Stimulated activated CD8-positive, alpha-beta memory T cell treated with anti-CD3 and anti-CD28 coated beads, Interleukin-4, amount 100 ng/mL, for 1 hour (primary cell): Measurements from ENCODE around the gene OCA2.
"Not testable (repeated sequence)": the region's sequence is repeated elsewhere in the genome, so short reads cannot be mapped to it uniquely, and the experiment has no call there.

Experiments
- DNase-seq, 2 donors: peaks; one replicate each; pipeline ENCODE4 v3.0.0-alpha.2; 2020; ENCODE audit warnings: low read depth in 2 of 2, low spot score in 1 of 2

OCA2 gene

GRCh38 chr15:27776501-27776900, 322.6 kb downstream of the OCA2 start:
- no peak for DNase-seq

- DNase-seq = no peak
Measured at GRCh38 chr15:27774638-27775037, 324.5 kb downstream of the OCA2 start.

GRCh38 chr15:27774191-27774590, 324.9 kb downstream of the OCA2 start:
- no peak for DNase-seq

- no peak for DNase-seq
Measured at GRCh38 chr15:27771892-27772291, 327.2 kb downstream of the OCA2 start.

- DNase-seq = no peak
Measured at GRCh38 chr15:27770769-27771554, 328.2 kb downstream of the OCA2 start.

- DNase-seq = no peak
Measured at GRCh38 chr15:27770086-27770607, 329.0 kb downstream of the OCA2 start.

GRCh38 chr15:27769652-27770051, 329.5 kb downstream of the OCA2 start:
- DNase-seq = no peak

- no peak for DNase-seq
Measured at GRCh38 chr15:27768732-27769475, 330.2 kb downstream of the OCA2 start.

GRCh38 chr15:27767918-27768640, 331.0 kb downstream of the OCA2 start:
- DNase-seq = no peak

- DNase-seq = not testable (repeated sequence)
Measured at GRCh38 chr15:27767430-27767829, 331.7 kb downstream of the OCA2 start.

- no peak for DNase-seq
Measured at GRCh38 chr15:27764339-27764738, 334.8 kb downstream of the OCA2 start.

- no peak for DNase-seq
Measured at GRCh38 chr15:27763514-27763913, 335.6 kb downstream of the OCA2 start.

GRCh38 chr15:27762471-27762870, 336.6 kb downstream of the OCA2 start:
- no peak for DNase-seq

- no peak for DNase-seq
Measured at GRCh38 chr15:27757052-27757451, 342.1 kb downstream of the OCA2 start.

- no peak for DNase-seq
Measured at GRCh38 chr15:27752691-27753090, 346.4 kb downstream of the OCA2 start.

GRCh38 chr15:27747997-27748396, 351.1 kb downstream of the OCA2 start:
- no peak for DNase-seq

- DNase-seq = no peak
Measured at GRCh38 chr15:27746401-27746955, 352.6 kb downstream of the OCA2 start.

- DNase-seq = no peak
Measured at GRCh38 chr15:27744641-27745040, 354.5 kb downstream of the OCA2 start.

GRCh38 chr15:27743638-27744037, 355.5 kb downstream of the OCA2 start:
- no peak for DNase-seq

- DNase-seq = no peak
Measured at GRCh38 chr15:27742751-27743477, 356.2 kb downstream of the OCA2 start.
